HG03060 (cell line): ENCODE data around the gene CXCL16.
"Not testable (repeated sequence)": the region's sequence is repeated elsewhere in the genome, so short reads cannot be mapped to it uniquely, and the experiment has no call there.

Experiments used
- ATAC-seq: cut with Tn5 transposase; IDR thresholded peaks from one replicate; pipeline ENCODE4 v1.9.1; 2021; ENCODE audit warnings: low read depth, moderate number of reproducible peaks; ENCODE audit not compliant: unreplicated experiment

The CXCL16 gene

GRCh38 chr17:4722678-4723240 is 17.0 kb downstream of the CXCL16 start:
- no peak for ATAC-seq

GRCh38 chr17:4721203-4722135 is 18.3 kb downstream of the CXCL16 start:
- ATAC-seq: no peak

- ATAC-seq: no peak
Observed at GRCh38 chr17:4720787-4721186, 18.9 kb downstream of the CXCL16 start.

GRCh38 chr17:4719684-4720221 is 20.0 kb downstream of the CXCL16 start:
- no peak for ATAC-seq

GRCh38 chr17:4719146-4719545 is 20.6 kb downstream of the CXCL16 start:
- no peak for ATAC-seq

GRCh38 chr17:4718276-4718675 is 21.5 kb downstream of the CXCL16 start:
- ATAC-seq: no peak

GRCh38 chr17:4717791-4718190 is 21.9 kb downstream of the CXCL16 start:
- ATAC-seq: no peak

- ATAC-seq: no peak
Observed at GRCh38 chr17:4716081-4716480, 23.6 kb downstream of the CXCL16 start.

GRCh38 chr17:4715063-4715744 is 24.5 kb downstream of the CXCL16 start:
- ATAC-seq: no peak

GRCh38 chr17:4714340-4715062 is 25.2 kb downstream of the CXCL16 start:
- ATAC-seq: not testable (repeated sequence)

- ATAC-seq: no peak
Observed at GRCh38 chr17:4712526-4712925, 27.2 kb downstream of the CXCL16 start.

GRCh38 chr17:4711661-4712181 is 28.0 kb downstream of the CXCL16 start:
- ATAC-seq: no peak

GRCh38 chr17:4710693-4711634 is 28.8 kb downstream of the CXCL16 start:
- ATAC-seq: no peak

- peak; percentile 41 for ATAC-seq
Observed at GRCh38 chr17:4709794-4710692, 29.7 kb downstream of the CXCL16 start, which contains the start of gene ARRB2. ARRB2 (plus strand) TSS chr17:4710632; CDS start chr17:4710722, 90 bp downstream.

GRCh38 chr17:4708436-4708835 is 31.3 kb downstream of the CXCL16 start:
- no peak for ATAC-seq

- ATAC-seq: no peak
Observed at GRCh38 chr17:4706121-4706520, 33.6 kb downstream of the CXCL16 start.

GRCh38 chr17:4704991-4705390 is 34.7 kb downstream of the CXCL16 start:
- no peak for ATAC-seq

- not testable (repeated sequence) for ATAC-seq
Observed at GRCh38 chr17:4704574-4704907, 35.2 kb downstream of the CXCL16 start.
